ENCODE results near the gene AVEN. TPM values are rescaled to one million over a fixed set of nuclear protein-coding genes. Genes with fewer than 3 reads are reported as not detected.

Gene AVEN
- total RNA-seq, 1 experiment from 2014 or later = 3.1 TPM

GRCh38 chr15:34078900-34079299, 39.9 kb upstream of the AVEN start:
- TF ChIP-seq, protein P1, sequence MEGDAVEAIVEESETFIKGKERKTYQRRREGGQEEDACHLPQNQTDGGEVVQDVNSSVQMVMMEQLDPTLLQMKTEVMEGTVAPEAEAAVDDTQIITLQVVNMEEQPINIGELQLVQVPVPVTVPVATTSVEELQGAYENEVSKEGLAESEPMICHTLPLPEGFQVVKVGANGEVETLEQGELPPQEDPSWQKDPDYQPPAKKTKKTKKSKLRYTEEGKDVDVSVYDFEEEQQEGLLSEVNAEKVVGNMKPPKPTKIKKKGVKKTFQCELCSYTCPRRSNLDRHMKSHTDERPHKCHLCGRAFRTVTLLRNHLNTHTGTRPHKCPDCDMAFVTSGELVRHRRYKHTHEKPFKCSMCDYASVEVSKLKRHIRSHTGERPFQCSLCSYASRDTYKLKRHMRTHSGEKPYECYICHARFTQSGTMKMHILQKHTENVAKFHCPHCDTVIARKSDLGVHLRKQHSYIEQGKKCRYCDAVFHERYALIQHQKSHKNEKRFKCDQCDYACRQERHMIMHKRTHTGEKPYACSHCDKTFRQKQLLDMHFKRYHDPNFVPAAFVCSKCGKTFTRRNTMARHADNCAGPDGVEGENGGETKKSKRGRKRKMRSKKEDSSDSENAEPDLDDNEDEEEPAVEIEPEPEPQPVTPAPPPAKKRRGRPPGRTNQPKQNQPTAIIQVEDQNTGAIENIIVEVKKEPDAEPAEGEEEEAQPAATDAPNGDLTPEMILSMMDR (IDR thresholded peaks at IDR 0.05; ENCODE audit: unreplicated experiment) = no peak
- intact Hi-C loops (cut with micrococcal nuclease; ENCODE audit: unreplicated experiment) = no loop called here
- Mint-ChIP-seq H3K36me3 (ENCODE audit: insufficient read depth, unreplicated experiment) (no peaks in the 10 kb centered on the region), H3K9me3 (ENCODE audit: low read depth, unreplicated experiment) (no peaks in the 10 kb centered on the region), H3K4me1 (ENCODE audit: low read depth, unreplicated experiment) (no peaks in the 10 kb centered on the region), H3K4me3 (ENCODE audit: low read depth, unreplicated experiment) (no peak overlapping the region), H3K27ac (ENCODE audit: unreplicated experiment) (no peak overlapping the region), H3K27me3 (ENCODE audit: unreplicated experiment) (no peaks in the 10 kb centered on the region)
- CTCF ChIA-PET = no interaction called here
- BruUV-seq (replicated peaks) = no TSS peak
- no peak for DNase-seq

DNA sequence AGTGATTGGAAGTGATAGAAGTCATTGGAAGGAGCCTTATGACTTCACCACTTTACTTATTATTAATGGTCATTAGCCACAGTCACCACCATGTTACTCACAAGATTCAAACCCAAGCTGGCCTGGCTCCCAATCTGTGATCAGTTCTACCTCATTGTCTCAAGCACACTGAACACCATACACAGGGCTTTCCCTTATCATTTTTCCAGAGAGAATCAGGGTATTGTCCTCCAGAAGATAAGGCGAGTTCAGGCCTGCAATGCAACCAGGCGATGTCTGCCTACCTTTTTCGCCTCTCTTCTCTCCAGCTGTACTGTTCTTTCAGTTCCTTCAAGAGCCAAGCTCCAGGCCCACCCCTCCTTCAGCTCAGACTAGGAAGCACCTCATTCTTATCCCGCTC, 37.8 kb upstream of the AVEN start:
- CTCF ChIA-PET = no interaction called here
- H3K27me3 Mint-ChIP-seq (ENCODE audit: unreplicated experiment) = no peaks in the 10 kb centered on the region
- H3K4me1 Mint-ChIP-seq (ENCODE audit: low read depth, unreplicated experiment) = no peaks in the 10 kb centered on the region
- DNase-seq = no peak
- no peak overlapping the region for H3K27ac Mint-ChIP-seq (ENCODE audit: unreplicated experiment)
- intact Hi-C loops (cut with micrococcal nuclease; ENCODE audit: unreplicated experiment) = no loop called here
- H3K4me3 Mint-ChIP-seq (ENCODE audit: low read depth, unreplicated experiment) = no peak overlapping the region
- no peaks in the 10 kb centered on the region for H3K9me3 Mint-ChIP-seq (ENCODE audit: low read depth, unreplicated experiment)
- TF ChIP-seq, protein P1 (IDR thresholded peaks at IDR 0.05; ENCODE audit: unreplicated experiment) = no peak
- no TSS peak for BruUV-seq (replicated peaks)
- no peaks in the 10 kb centered on the region for H3K36me3 Mint-ChIP-seq (ENCODE audit: insufficient read depth, unreplicated experiment)

DNA sequence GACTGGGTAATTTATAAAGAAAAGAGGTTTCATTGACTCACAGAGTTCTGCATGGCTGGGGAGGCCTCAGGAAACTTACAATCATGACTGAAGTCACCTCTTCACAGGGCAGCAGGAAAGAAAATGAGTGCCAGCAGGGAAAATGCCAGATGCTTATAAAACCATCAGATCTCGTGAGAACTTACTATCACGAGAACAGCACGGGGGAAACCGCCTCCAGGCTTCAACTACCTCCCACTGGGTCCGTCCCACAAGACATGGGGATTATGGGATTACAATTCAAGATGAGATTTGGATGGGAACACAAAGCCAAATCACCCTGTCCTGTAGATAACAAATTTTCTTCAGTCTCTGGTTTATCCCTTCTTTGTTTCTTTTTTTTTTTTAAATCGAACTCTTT, 31.0 kb upstream of the AVEN start:
- no peaks in the 10 kb centered on the region for H3K9me3 Mint-ChIP-seq (ENCODE audit: low read depth, unreplicated experiment)
- CTCF ChIA-PET = interaction anchor here (0.7 kb wide), 1 partner anchor 666 kb away, joined by 7 read pairs; no protein-coding TSS in a partner anchor
- intact Hi-C loops (cut with micrococcal nuclease; ENCODE audit: unreplicated experiment) = no loop called here
- no peak overlapping the region for H3K4me3 Mint-ChIP-seq (ENCODE audit: low read depth, unreplicated experiment)
- H3K27me3 Mint-ChIP-seq (ENCODE audit: unreplicated experiment) = no peaks in the 10 kb centered on the region
- H3K36me3 Mint-ChIP-seq (ENCODE audit: insufficient read depth, unreplicated experiment) = no peaks in the 10 kb centered on the region
- DNase-seq = no peak
- TF ChIP-seq, protein P1 (IDR thresholded peaks at IDR 0.05; ENCODE audit: unreplicated experiment) = no peak
- no peak overlapping the region for H3K27ac Mint-ChIP-seq (ENCODE audit: unreplicated experiment)
- BruUV-seq (replicated peaks) = no TSS peak
- H3K4me1 Mint-ChIP-seq (ENCODE audit: low read depth, unreplicated experiment) = no peaks in the 10 kb centered on the region

DNA sequence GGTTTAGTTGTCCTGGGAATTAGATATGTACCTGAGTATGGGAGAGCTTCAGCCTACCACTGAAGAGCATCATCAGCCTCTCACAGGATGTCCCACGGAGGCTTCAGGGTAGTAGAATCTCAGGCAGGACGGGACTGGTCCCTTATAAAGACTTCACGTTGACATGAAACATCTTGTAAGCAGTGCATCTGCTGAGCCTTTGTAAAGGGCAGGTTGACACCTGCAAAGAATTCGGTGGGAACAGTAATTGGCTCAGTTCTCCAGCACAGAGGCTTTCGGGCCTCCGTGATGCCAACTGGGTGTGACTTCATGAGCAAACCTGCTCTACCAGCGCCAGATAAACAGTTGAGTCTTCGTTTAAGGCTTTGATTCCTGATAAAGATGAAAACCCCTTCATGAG, 26.9 kb upstream of the AVEN start:
- no peaks in the 10 kb centered on the region for H3K4me1 Mint-ChIP-seq (ENCODE audit: low read depth, unreplicated experiment)
- intact Hi-C loops (cut with micrococcal nuclease; ENCODE audit: unreplicated experiment) = no loop called here
- H3K36me3 Mint-ChIP-seq (ENCODE audit: insufficient read depth, unreplicated experiment) = no peaks in the 10 kb centered on the region
- no peak for DNase-seq
- TF ChIP-seq, protein P1 (IDR thresholded peaks at IDR 0.05; ENCODE audit: unreplicated experiment) = no peak
- H3K27me3 Mint-ChIP-seq (ENCODE audit: unreplicated experiment) = no peaks in the 10 kb centered on the region
- no peak overlapping the region for H3K27ac Mint-ChIP-seq (ENCODE audit: unreplicated experiment)
- H3K4me3 Mint-ChIP-seq (ENCODE audit: low read depth, unreplicated experiment) = no peak overlapping the region
- CTCF ChIA-PET = no interaction called here
- no peaks in the 10 kb centered on the region for H3K9me3 Mint-ChIP-seq (ENCODE audit: low read depth, unreplicated experiment)
- BruUV-seq (replicated peaks) = no TSS peak

All from Calu3 (cell line).